ENCODE data around the gene NUDT7.

- TF ChIP-seq POLR2AphosphoS5 (IDR thresholded peaks at IDR 0.05): no peak
- TF ChIP-seq, protein P1, sequence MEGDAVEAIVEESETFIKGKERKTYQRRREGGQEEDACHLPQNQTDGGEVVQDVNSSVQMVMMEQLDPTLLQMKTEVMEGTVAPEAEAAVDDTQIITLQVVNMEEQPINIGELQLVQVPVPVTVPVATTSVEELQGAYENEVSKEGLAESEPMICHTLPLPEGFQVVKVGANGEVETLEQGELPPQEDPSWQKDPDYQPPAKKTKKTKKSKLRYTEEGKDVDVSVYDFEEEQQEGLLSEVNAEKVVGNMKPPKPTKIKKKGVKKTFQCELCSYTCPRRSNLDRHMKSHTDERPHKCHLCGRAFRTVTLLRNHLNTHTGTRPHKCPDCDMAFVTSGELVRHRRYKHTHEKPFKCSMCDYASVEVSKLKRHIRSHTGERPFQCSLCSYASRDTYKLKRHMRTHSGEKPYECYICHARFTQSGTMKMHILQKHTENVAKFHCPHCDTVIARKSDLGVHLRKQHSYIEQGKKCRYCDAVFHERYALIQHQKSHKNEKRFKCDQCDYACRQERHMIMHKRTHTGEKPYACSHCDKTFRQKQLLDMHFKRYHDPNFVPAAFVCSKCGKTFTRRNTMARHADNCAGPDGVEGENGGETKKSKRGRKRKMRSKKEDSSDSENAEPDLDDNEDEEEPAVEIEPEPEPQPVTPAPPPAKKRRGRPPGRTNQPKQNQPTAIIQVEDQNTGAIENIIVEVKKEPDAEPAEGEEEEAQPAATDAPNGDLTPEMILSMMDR (IDR thresholded peaks at IDR 0.05): no peak
Measured at GRCh38 chr16:77790912-77791311, 68.6 kb downstream of the NUDT7 start.

Measured in gastroesophageal sphincter (tissue), 3 donors.